Endothelial cell of hepatic sinusoid (primary cell): ENCODE data around the gene IQSEC3.

ENCODE experiments used
- in situ Hi-C: cut with HindIII; loops from 2 replicates; pipeline ENCODE4 v1.10.0; 2017; ENCODE audit warnings: low sequenced_read_pairs

IQSEC3 gene

GRCh38 chr12:78981-79380, 12.4 kb downstream of the IQSEC3 start:
- in situ Hi-C loops, result no loop called here

- in situ Hi-C loops, result no loop called here
Observed at GRCh38 chr12:80681-81190, 14.2 kb downstream of the IQSEC3 start.

DNA sequence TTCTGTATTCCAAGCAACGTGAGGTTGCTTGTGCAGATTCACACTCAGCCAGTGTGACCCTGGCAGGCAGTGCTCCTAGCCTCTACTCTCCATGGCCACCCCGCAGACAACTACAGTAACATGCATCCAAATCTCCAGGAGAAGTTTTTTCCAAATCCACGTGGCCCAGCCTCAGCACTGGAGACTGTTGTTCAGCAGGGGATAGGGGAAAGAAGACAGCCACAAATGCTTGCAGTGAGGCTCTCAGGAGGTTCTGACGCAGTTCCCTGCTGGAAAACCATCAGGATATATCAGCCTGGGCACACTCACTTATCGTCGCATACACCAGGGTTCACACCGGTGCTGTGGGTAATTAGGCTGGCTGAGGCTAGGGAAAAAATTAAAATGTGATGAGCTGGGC, 16.2 kb downstream of the IQSEC3 start:
- in situ Hi-C loops, result no loop called here

DNA sequence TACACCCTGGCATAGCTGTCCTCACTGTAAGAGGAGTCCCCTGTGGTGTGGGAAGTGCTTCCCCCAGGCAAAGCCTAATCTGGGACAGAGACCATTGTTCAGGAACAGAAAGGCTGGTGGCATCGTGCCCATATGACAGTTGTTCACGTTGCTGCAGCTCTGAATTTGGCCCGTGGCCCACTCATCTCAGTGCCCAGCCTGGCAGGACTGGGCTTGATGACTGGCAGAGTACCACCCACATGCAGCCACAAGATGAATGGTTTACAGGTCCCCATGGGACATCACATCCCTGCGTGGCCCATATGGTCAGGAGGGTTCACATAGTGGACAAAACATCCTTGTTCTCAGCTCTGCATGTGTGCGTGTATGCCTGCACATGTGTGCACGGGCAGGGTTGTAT, 17.5 kb downstream of the IQSEC3 start:
- in situ Hi-C loops, result no loop called here

GRCh38 chr12:85191-85666, 18.7 kb downstream of the IQSEC3 start:
- in situ Hi-C loops, result no loop called here

DNA sequence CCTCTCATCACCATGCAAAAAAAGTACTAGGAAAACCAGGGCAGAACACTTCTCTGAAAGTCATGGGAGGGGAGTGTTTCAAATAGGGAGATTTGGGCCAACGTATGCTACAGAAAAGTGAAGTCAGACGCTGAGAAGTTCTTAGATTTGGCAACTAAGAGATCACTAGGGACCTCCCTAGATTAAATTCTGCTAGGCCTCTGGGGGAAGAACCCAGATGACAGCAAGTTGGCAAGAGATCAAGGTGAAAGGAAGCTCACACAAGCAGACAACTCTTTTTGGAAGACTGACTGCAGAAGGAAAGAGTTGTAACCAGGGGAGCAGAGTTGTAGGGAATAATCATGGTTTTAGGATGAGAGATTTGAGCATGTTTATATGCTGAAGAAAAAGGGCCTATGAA, 20.7 kb downstream of the IQSEC3 start:
- in situ Hi-C loops, result no loop called here

DNA sequence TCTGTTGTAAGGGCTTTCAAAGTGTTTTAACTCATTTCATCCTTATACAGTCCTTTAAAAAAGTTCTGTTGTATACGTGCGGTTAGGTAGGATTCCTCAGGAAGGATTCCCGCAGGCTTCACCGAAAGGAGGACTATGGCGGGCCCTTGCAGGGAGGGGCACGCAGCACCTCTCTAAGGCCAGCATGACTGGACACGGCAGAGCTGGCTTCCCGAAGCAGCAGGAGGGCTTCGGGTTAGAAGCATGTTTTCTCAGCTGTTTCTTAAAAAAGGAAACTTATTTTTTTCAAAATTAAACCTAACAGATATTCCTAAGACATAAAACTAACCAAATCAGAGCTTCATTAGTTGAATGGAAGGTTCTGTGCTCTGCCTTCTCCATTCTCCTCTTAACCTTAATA, 21.3 kb downstream of the IQSEC3 start:
- in situ Hi-C loops, result no loop called here

DNA sequence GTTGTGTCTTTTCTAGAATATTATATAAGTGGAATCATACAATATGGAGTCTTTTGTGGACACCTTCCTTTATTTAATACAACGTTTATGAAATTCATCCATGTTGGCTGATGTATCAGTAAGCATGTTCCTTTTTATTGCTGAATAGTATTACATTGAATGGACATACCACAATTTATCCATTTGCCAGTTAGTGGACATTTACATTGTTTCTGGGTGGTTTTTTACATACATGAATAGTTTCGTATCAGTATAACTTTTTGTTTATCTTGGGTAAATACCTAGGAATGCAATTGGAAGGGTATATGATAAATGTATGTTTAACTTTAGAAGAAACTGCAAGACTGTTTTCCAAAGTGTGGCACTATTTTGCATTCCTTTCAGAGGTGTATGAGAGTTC, 23.1 kb downstream of the IQSEC3 start:
- in situ Hi-C loops, result no loop called here

GRCh38 chr12:91213-91612, 24.6 kb downstream of the IQSEC3 start:
- in situ Hi-C loops, result no loop called here

DNA sequence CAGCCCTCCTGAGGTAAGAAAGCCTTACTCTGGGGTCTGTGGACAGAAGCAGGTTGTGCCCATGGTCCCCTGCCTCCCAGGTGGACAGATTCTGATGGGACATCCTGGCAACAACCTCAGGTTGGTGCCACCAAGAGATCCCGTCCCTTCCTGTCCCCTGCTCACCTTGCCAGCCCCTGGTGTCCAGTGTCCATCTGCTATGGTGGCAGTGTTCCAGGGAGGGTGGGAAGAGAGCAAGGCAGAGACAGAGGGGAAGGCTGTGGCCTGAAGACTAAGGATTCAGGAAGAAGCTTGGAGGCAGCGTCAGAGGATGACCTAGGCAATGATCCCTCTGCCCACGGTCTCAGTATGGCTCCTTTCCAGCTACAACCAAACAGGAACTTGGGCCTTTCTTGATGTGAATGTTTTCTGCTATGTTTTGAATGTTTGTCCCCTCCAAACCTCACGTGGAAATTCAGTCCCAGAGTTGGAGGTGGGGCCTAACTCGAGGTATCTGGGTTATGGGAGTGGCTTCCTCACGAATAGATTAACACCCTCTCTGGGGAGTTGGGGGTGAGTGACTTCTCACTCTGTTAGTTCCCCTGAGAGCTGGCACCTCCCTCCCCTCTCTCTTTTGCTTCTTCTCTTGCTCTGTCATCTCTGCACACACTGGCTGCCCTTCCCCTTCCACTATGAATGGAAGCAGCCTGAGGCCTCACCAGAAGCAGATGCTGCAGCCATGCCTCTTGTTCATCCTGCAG, 26.9 kb downstream of the IQSEC3 start:
- in situ Hi-C loops, result no loop called here

DNA sequence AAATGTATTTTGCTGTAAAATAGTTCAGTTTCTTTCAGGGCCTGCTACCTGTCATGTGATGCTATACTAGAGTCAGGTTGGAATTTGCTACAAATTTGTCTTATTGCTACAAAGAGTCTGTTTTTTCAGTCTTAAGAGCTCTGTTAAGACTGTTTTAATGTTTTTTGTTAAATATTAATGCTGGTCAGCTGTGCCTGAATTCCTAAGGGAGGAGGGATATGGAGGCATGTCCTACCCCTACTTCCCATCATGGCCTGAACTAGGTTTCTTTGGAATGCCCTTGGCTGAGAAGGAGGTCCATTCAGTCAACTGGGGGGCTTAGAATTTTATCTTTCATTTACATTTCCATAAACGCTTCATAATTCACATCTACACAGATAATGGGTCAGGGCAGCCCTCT, 30.0 kb downstream of the IQSEC3 start:
- in situ Hi-C loops, result no loop called here

- in situ Hi-C loops, result no loop called here
Observed at GRCh38 chr12:98924-99352, 32.4 kb downstream of the IQSEC3 start.

DNA sequence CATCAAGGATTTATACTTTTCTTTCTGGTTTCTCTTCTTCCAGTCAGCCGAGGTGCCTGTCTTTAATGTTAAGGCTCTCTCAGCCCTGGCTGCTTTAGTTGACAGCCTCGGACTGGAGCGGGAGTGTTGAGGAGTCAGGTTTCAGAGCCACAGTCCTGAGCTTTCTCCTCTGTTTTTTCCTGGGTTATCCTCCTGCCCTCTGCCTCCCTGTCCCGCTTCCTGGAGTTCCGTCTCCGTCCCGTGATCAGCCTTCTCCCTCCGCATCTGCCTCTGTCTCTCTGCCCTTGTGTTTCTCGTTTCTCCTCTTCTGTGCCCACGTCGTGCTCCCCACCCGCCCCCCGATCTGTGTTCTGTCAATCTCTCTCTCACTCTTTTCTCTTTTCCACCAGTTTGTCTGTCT, 33.0 kb downstream of the IQSEC3 start:
- in situ Hi-C loops, result no loop called here

- in situ Hi-C loops, result no loop called here
Observed at GRCh38 chr12:101969-102878, 35.7 kb downstream of the IQSEC3 start.

DNA sequence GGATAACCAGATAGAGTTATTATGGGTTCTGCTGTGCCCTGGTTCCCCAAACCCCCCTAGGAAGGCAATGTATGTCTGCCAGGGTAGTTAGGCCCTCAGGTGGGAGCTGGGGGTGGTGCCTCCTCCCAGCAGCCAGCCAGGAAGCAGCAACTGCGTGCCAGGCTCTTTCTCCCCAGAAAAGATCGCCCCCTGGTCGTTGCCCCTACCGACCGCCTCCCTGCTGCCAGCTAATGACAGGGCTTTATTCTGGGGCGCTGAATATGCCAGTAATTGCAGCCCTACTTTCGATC, 36.3 kb downstream of the IQSEC3 start:
- in situ Hi-C loops, result no loop called here

DNA sequence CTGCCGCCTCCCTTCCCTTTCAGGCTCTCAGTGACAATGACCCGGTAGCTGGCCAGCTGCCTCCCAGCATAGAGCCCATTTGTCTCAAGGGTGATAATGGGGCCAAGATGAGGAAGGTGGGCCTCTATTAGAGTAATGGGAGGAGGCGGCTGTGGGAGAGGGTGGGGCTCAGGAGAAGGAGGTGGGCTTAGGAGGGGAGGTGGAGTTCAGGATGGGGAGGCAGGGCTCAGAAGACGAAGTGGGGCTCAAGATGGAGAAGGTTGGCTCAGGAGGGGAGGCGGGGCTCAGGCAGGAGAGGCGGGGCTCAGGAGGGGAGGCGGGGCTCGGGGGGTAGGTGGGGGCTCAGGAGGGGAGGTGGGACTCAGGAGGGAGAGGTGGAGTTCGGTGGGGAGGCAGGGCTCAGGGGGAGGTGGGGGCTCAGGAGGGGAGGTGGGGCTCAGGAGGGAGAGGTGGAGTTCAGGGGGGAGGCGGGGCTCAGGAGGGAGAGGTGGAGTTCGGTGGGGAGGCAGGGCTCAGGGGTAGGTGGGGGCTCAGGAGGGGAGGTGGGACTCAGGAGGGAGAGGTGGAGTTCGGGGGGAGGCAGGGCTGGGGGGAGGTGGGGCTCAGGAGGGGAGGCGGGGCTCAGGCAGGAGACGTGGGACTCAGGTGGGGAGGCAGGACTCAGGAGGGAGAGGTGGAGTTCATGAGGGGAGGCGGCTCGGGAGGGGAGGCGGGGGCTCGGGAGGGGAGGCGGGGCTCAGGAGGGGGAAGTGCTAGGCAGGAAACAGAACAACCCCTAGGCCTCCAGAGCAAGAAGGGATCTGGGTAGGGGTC, 36.8 kb downstream of the IQSEC3 start:
- in situ Hi-C loops, result no loop called here

GRCh38 chr12:104551-105081, 38.0 kb downstream of the IQSEC3 start:
- in situ Hi-C loops, result no loop called here

DNA sequence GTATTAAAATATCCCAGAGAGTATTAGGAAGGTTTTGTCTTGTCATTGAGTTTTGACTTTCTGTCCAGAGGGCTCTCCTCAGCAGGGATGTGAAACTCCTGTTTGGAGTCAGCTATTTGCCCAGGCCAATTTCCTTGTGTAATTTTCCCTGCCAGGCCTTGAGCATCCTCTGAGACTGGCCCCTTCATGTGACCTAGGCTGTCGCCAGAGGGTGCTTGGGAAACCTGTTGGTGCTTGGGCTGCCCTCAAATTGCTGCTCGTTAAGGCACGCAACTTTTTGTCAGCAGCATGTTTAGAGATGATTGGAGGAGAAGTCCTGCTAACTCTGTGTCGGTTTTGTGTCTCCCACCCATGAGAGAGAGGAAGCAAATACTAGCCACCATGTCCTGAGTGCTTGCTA, 39.1 kb downstream of the IQSEC3 start:
- in situ Hi-C loops, result no loop called here

DNA sequence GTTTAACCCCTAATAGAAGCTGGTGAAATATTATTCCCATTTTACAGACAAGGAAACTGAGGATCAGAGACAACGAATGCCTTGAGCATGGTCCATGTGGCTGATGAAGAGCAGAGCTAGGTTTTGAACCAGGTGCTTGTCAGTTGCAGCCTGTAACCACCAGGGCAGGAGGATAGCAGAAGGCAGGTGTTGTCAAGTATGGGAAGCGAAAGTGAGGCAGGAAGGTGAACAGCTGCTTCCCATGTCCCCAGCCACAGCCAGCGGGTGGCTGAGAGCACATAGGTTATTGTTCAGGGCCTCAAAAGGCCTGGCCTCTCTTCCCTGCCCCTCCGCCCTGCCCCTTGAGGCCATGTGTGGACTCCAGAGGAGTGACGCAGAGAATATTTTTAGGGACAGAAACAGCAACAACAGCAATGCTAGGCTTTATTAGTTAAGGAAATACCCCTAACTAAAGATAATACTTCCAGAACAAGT, 39.6 kb downstream of the IQSEC3 start:
- in situ Hi-C loops, result no loop called here

DNA sequence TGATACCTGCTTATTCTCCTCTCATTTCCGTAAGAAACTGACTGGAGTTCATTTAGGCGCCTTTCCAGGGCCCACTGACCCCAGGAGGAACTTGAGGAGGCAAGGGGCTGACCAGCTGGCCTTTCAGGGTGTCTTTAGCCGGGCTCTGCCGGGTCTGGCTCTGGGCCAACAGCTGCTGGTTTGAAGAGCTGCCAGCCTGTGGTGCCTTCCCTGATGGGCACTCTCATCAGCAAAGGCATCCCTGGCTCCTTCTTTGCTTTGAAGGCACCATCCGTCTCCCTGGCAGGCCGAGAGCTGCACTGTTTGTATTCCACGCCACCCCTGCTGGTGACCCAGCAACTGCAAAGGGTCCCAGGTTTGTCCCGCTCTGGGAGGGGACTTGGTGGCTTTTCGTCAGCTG, 42.0 kb downstream of the IQSEC3 start:
- in situ Hi-C loops, result no loop called here

DNA sequence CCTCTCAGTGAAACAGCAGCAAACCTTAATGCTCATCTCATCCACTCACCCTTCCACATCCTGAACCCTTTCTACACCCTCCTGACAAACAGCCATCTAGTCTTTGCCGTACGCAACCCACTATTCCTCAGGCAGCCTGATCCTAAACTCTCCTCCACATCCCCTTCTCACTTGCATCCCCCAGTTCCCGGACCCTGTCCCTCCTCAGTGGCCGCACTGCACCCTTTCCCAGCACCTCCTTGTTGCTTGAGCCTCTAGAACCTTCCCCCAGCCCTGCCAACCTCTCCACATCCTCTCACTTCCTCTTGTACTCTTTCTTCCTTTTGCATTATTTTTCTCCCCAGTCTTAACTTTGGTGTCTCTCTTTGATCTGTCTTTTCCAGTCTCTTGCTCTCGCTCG, 42.9 kb downstream of the IQSEC3 start:
- in situ Hi-C loops, result no loop called here
